Peyer's patch (tissue), 4 donors: Measurements from ENCODE around the gene GOLGA6L9.

Source experiments
- POLR2A ChIP-seq, 2 donors: fragments of 450-650 bp; IDR thresholded peaks; one replicate each; pipeline ENCODE4 v1.5.1; 2017; ENCODE audit warnings: antibody characterized with exemption in 2 of 2, mild to moderate bottlenecking in 2 of 2, moderate library complexity in 2 of 2
- TF ChIP-seq, protein P1 (sequence below), 6 experiments: fragments of 450-650 bp in 4 of 6; fragments of 200-600 bp in 2 of 6; sonication (generic) in 1 of 6; IDR thresholded peaks; one replicate each; pipeline ENCODE4 v1.5.1; 2017 to 2019; ENCODE audit warnings: antibody characterized with exemption in 6 of 6, mild to moderate bottlenecking in 3 of 6, moderate library complexity in 1 of 6

DNA sequence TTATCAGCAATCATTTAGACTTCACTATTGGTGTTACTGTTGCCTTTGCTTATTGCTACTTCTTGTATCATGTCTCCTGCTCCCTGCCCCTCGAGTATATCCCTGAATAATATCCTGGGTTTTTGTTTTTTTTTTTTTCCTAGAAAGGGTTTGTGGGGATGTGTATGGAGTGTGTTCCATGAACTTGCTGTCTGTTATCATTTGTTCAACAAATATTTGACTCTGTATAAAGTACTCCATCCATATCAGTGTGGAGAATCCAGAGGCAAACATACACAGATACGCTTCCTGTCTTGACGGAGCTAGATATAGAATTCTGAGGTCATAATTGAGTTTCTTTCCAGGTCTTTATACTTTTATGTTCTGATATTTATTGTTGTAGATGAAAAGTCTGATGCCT lies 31.8 kb upstream of the GOLGA6L9 start:
- TF ChIP-seq, protein P1, sequence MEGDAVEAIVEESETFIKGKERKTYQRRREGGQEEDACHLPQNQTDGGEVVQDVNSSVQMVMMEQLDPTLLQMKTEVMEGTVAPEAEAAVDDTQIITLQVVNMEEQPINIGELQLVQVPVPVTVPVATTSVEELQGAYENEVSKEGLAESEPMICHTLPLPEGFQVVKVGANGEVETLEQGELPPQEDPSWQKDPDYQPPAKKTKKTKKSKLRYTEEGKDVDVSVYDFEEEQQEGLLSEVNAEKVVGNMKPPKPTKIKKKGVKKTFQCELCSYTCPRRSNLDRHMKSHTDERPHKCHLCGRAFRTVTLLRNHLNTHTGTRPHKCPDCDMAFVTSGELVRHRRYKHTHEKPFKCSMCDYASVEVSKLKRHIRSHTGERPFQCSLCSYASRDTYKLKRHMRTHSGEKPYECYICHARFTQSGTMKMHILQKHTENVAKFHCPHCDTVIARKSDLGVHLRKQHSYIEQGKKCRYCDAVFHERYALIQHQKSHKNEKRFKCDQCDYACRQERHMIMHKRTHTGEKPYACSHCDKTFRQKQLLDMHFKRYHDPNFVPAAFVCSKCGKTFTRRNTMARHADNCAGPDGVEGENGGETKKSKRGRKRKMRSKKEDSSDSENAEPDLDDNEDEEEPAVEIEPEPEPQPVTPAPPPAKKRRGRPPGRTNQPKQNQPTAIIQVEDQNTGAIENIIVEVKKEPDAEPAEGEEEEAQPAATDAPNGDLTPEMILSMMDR (IDR thresholded peaks at IDR 0.05), result no peak
- TF ChIP-seq POLR2A (IDR thresholded peaks at IDR 0.05), result no peak
